Colonic mucosa (tissue), 4 donors: ENCODE data around the gene GMCL1. TPM values are rescaled to one million over a fixed set of nuclear protein-coding genes. Genes with fewer than 3 reads are reported as not detected.

Experiments
- DNase-seq: peaks from one replicate; pipeline ENCODE4 v3.0.0-alpha.2; 2020
- H3K27ac ChIP-seq: fragments of 200-600 bp; one replicate; pipeline ENCODE4 v1.8.0; 2021
- H3K27me3 ChIP-seq: fragments of 200-600 bp; one replicate; pipeline ENCODE4 v1.8.0; 2021
- H3K36me3 ChIP-seq: fragments of 200-600 bp; one replicate; pipeline ENCODE4 v1.8.0; 2021
- H3K4me1 ChIP-seq: fragments of 200-600 bp; one replicate; pipeline ENCODE4 v1.8.0; 2021; ENCODE audit warnings: mild to moderate bottlenecking
- H3K4me3 ChIP-seq: fragments of 200-600 bp; one replicate; pipeline ENCODE4 v1.8.0; 2021
- H3K9ac ChIP-seq, 2 donors: one replicate each; pipeline ENCODE4 v1.7.0; 2013; ENCODE audit warnings: control low read depth in 2 of 2, low read depth in 2 of 2, low read length in 2 of 2
- H3K9me3 ChIP-seq: fragments of 200-600 bp; one replicate; pipeline ENCODE4 v1.8.0; 2021
- CTCF ChIP-seq: fragments of 200-600 bp; IDR thresholded peaks from one replicate; pipeline ENCODE4 v1.8.0; 2022; ENCODE audit warnings: antibody characterized with exemption, mild to moderate bottlenecking
- intact Hi-C: fragments of 100-400 bp; cut with DNase I; formaldehyde crosslinking; loops from one replicate; pipeline ENCODE4 v1.14.1; 2022
- total RNA-seq, 2 donors: library from RNA; stranded (reverse); fragmentation: NEBNext Ultra II Directional in 1 of 2; extraction: Animal tissue kit (Norgen Biotek cat#: 25700) in 1 of 2; gene quantifications; one replicate each; pipeline ENCODE4 v1.2.1, GENCODE V29; 2021
- donor health status: healthy.
- donor health status: DM: no; HTN: no; CAD: no.
- donor health status: DM: no; HTN: no; CAD: no.

Gene GMCL1
- 10 to 100 TPM; 20.3 to 20.4 TPM for total RNA-seq

- peaks cover 10% of the 10 kb centered on the region for H3K4me1 ChIP-seq
- H3K27ac ChIP-seq, result peak within 1 kb of the TSS; percentile 76
- intact Hi-C loops, result no loop called here
- H3K9me3 ChIP-seq, result no peaks in the 10 kb centered on the region
- peak; percentile 97 for DNase-seq
- H3K9ac ChIP-seq, result peak within 1 kb of the TSS; percentile 84 to 94
- H3K36me3 ChIP-seq, result no peaks in the 10 kb centered on the region
- no peaks in the 10 kb centered on the region for H3K27me3 ChIP-seq
- no peak for TF ChIP-seq CTCF
- peak within 1 kb of the TSS; percentile 94 for H3K4me3 ChIP-seq
Measured at GRCh38 chr2:69829256-69830044, at the start of gene GMCL1. Gene GMCL1 (plus strand): TSS chr2:69829660. CDS start chr2:69829893, 233 bp downstream.

- Histone ChIP-seq H3K36me3 (no peaks in the 10 kb centered on the region), H3K27me3 (no peaks in the 10 kb centered on the region), H3K4me1 (peaks cover 11% of the 10 kb centered on the region), H3K9me3 (no peaks in the 10 kb centered on the region), H3K4me3 (no peak overlapping the region), H3K27ac (peak overlapping the region; percentile 83), H3K9ac (peak overlapping the region in 1 of 2 donors; percentile 48)
- intact Hi-C loops, result no loop called here
- no peak for TF ChIP-seq CTCF
- no peak for DNase-seq
Measured at GRCh38 chr2:69780921-69781320, 48.5 kb upstream of the GMCL1 start.

- H3K27me3 ChIP-seq, result no peaks in the 10 kb centered on the region
- peak overlapping the region; percentile 83 for H3K27ac ChIP-seq
- peaks cover 11% of the 10 kb centered on the region for H3K4me1 ChIP-seq
- H3K9ac ChIP-seq, result peak overlapping the region in 1 of 2 donors; percentile 48
- intact Hi-C loops, result no loop called here
- no peak overlapping the region for H3K4me3 ChIP-seq
- no peak for TF ChIP-seq CTCF
- DNase-seq, result peak; percentile 76
- H3K9me3 ChIP-seq, result no peaks in the 10 kb centered on the region
- no peaks in the 10 kb centered on the region for H3K36me3 ChIP-seq
Measured at GRCh38 chr2:69781321-69782248, 47.9 kb upstream of the GMCL1 start.

- Histone ChIP-seq H3K27me3 (no peaks in the 10 kb centered on the region), H3K4me1 (peaks cover 11% of the 10 kb centered on the region), H3K9ac (no peak overlapping the region), H3K27ac (no peak overlapping the region), H3K4me3 (no peak overlapping the region), H3K36me3 (no peaks in the 10 kb centered on the region), H3K9me3 (no peaks in the 10 kb centered on the region)
- intact Hi-C loops, result no loop called here
- no peak for TF ChIP-seq CTCF
- DNase-seq, result no peak
Measured at GRCh38 chr2:69784228-69784627, 45.2 kb upstream of the GMCL1 start.

GRCh38 chr2:69785358-69785757 lies 44.1 kb upstream of the GMCL1 start:
- H3K27me3 ChIP-seq, result no peaks in the 10 kb centered on the region
- no peak overlapping the region for H3K27ac ChIP-seq
- intact Hi-C loops, result no loop called here

More at GRCh38 chr2:69785358-69785757, 44.1 kb upstream of the GMCL1 start:
- DNase-seq, result no peak
- no peaks in the 10 kb centered on the region for H3K36me3 ChIP-seq
- no peak overlapping the region for H3K9ac ChIP-seq
- H3K4me1 ChIP-seq, result peaks cover 8% of the 10 kb centered on the region
- H3K4me3 ChIP-seq, result no peak overlapping the region
- TF ChIP-seq CTCF, result no peak
- H3K9me3 ChIP-seq, result no peaks in the 10 kb centered on the region
